ENCODE measurements around the gene BTBD2. TPM values are rescaled to one million over a fixed set of nuclear protein-coding genes. Genes with fewer than 3 reads are reported as not detected.

BTBD2 gene
- total and polyA plus RNA-seq, 2 of the 8 experiments (the other 6 are each of a cell fraction or from before 2014, with no cell fraction given), result 91.7 to 92.3 TPM

GRCh38 chr19:1991018-1991913 is 24.2 kb downstream of the BTBD2 start:
- no peak overlapping the region for H4K91ac ChIP-seq (replicated peaks; ENCODE audit: insufficient read length, low read length)
- H2BK20ac ChIP-seq (ENCODE audit: low read length), result no peak overlapping the region
- no peaks in the 10 kb centered on the region for H3K23me2 ChIP-seq (ENCODE audit: low read depth, low read length)
- no peak overlapping the region for H3K4me2 ChIP-seq (ENCODE audit: insufficient read depth in 1 of 2, low read depth in 2 of 2, low read length in 2 of 2)
- no peak overlapping the region for H3K4me3 ChIP-seq (ENCODE audit: extremely low read depth in 1 of 4, insufficient read depth in 2 of 4, low read depth in 3 of 4, low read length in 4 of 4)
- no peak overlapping the region for H2AFZ ChIP-seq (ENCODE audit: low read length)
- H3K18ac ChIP-seq (ENCODE audit: extremely low read depth, low read length), result no peak overlapping the region
- no peak overlapping the region for H3K4ac ChIP-seq (replicated peaks; ENCODE audit: insufficient read length, low read depth, low read length)
- H3K9ac ChIP-seq (replicated peaks in 1 of 4; ENCODE audit: extremely low read depth in 1 of 4, low read depth in 3 of 4, low read length in 3 of 4), result no peak overlapping the region
- no peaks in the 10 kb centered on the region for H3K79me1 ChIP-seq (ENCODE audit: low read depth, low read length)
- H4K8ac ChIP-seq (ENCODE audit: extremely low read depth, insufficient read depth, low read length), result peak overlapping the region; percentile 71; the same call in 1 of the 2 replicates
- no peak overlapping the region for H2BK120ac ChIP-seq (replicated peaks; ENCODE audit: low read depth, low read length)
- H3K9me3 ChIP-seq (ENCODE audit: insufficient read depth in 2 of 2, low read depth in 1 of 2, low read length in 1 of 2), result no peaks in the 10 kb centered on the region
- FAIRE-seq (no peak), DNase-seq (ENCODE audit: low read depth in 1 of 2, low spot score in 2 of 2) (no peak)
- no peak overlapping the region for H3K23ac ChIP-seq (ENCODE audit: insufficient read length)
- H4K5ac ChIP-seq (ENCODE audit: insufficient read length, low read depth, low read length), result no peak overlapping the region
- no peak overlapping the region for H2AK5ac ChIP-seq (ENCODE audit: low read depth, low read length)
- H3K14ac ChIP-seq (ENCODE audit: insufficient read length), result no peak overlapping the region
- ChIA-PET CTCF (ENCODE audit: partially characterized antibody) (interaction anchor here (0.5 to 2.3 kb wide), 7 partner anchors 15 to 181 kb away, joined by 3 to 12 read pairs (median 4); no protein-coding TSS in a partner anchor), POLR2A (ENCODE audit: partially characterized antibody) (interaction anchor here (0.6 to 1.8 kb wide), 7 partner anchors 9 to 825 kb away, joined by 3 to 5 read pairs (median 4); no protein-coding TSS in a partner anchor)
- 91% methylated on average over 30 of the region's 30 CpGs; no CpG with 5 or more reads in 1 of the 2 experiments for WGBS, 2 experiments (ENCODE audit: extremely low coverage in 1 of 2, insufficient coverage in 1 of 2, insufficient read length in 1 of 2, insufficient replicate concordance in 2 of 2, low coverage in 1 of 2, low lambda C conversion rate in 2 of 2, missing lambda C conversion rate in 1 of 2)
- peaks cover 16 to 36% (median 33%) of the 10 kb centered on the region in 4 experiments for H3K36me3 ChIP-seq (ENCODE audit: control insufficient read depth in 2 of 4, insufficient read depth in 4 of 4, low read length in 3 of 4)
- H3K27me3 ChIP-seq (replicated peaks in 1 of 4; ENCODE audit: control insufficient read depth in 3 of 4, extremely low read depth in 1 of 4, insufficient read depth in 3 of 4, low read length in 3 of 4), result no peaks in the 10 kb centered on the region
- no peaks in the 10 kb centered on the region for H3K79me2 ChIP-seq (ENCODE audit: control insufficient read depth in 1 of 2, insufficient read depth in 2 of 2, low read length in 2 of 2)
- no peak overlapping the region for H3K56ac ChIP-seq (replicated peaks; ENCODE audit: insufficient read length, low read depth, low read length)
- H4K20me1 ChIP-seq (replicated peaks in 1 of 2; ENCODE audit: control insufficient read depth in 1 of 2, insufficient read depth in 2 of 2, low read length in 2 of 2), result peaks cover 5 to 22% of the 10 kb centered on the region in 2 experiments
- H2BK5ac ChIP-seq (ENCODE audit: low read depth, low read length), result no peak overlapping the region
- H2BK15ac ChIP-seq (ENCODE audit: low read length), result no peak overlapping the region
- no peak overlapping the region for H3K27ac ChIP-seq (ENCODE audit: low read depth, low read length)
- no peak overlapping the region for H2BK12ac ChIP-seq (ENCODE audit: low read depth, low read length)
- H3K4me1 ChIP-seq (replicated peaks in 1 of 4; ENCODE audit: control insufficient read depth in 3 of 4, insufficient read depth in 4 of 4, low read length in 3 of 4), result no peaks in the 10 kb centered on the region
- TF ChIP-seq RAD21 (IDR thresholded peaks at IDR 0.05 in 1 of 2, conservative IDR thresholded peaks at IDR 0.05 in 1 of 2; ENCODE audit: low read depth in 2 of 2, low read length in 2 of 2) (no peak), MAFK (IDR thresholded peaks at IDR 0.05; ENCODE audit: low read depth, low read length) (no peak), SP2 (IDR thresholded peaks at IDR 0.05; ENCODE audit: low read length) (no peak), POLR2A (IDR thresholded peaks at IDR 0.05; ENCODE audit: control extremely low read depth in 1 of 2, low read depth in 2 of 2, low read length in 2 of 2) (no peak), RNF2 (IDR thresholded peaks at IDR 0.05; ENCODE audit: borderline replicate concordance, low read depth, low read length, missing control alignments, poor library complexity, severe bottlenecking) (no peak), USF2 (IDR thresholded peaks at IDR 0.05; ENCODE audit: low read length) (no peak), YY1 (IDR thresholded peaks at IDR 0.05; ENCODE audit: low read depth, low read length) (no peak), KDM5A (IDR thresholded peaks at IDR 0.05; ENCODE audit: low read length) (no peak), SAP30 (IDR thresholded peaks at IDR 0.05; ENCODE audit: insufficient read depth, insufficient replicate concordance, low read length) (no peak)
